COLO668 (cell line): Measurements from ENCODE around the gene COMMD1.
"Not testable (repeated sequence)": the region's sequence is repeated elsewhere in the genome, so short reads cannot be mapped to it uniquely, and the experiment has no call there.

ENCODE experiments used
- DNase-seq: peaks from one replicate; lab custom pipeline; 2025; ENCODE audit not compliant: unreplicated experiment; lab: John Stamatoyannopoulos, UW

The COMMD1 gene

DNA sequence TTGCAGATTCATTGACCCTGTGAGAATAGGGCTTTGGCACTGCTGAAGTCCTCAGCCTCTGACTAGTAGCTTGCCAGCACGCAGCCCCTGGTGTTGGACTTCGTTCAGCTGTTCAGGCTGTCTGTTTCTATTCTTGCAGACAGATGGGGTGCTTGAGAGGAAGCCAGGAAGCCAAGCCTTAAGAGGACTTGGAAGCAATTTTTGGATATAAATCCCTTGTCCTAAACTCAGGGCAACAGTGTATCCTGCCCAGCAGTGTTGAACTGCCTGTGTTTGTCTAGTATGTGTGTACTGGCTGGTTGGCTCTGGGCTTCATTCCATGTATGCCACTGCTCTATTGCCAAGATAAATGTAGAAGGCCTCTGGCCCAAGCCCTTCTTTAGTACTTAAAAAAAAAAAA is 108.6 kb downstream of the COMMD1 start:
- DNase-seq, result no peak

GRCh38 chr2:62016957-62017356 is 111.5 kb downstream of the COMMD1 start:
- DNase-seq, result no peak

DNA sequence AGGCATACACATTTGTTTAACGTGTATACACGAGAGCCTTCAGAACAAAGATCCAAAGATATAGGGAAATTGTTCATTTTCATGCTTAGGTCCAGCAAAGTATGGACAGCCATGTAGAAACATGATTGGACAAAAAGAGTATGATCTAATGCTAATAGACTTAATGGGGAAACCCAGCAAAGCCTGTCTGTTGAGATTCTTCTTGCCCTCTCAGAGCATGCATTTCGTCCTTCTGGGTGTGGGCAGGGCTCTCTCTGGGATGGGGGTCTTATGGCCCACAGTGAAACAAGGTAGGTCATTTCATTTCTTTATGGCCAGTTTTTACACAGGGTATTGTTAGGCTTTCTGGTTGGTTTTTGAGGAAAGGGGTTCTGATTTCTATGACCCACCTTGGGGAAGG is 124.4 kb downstream of the COMMD1 start:
- no peak for DNase-seq

DNA sequence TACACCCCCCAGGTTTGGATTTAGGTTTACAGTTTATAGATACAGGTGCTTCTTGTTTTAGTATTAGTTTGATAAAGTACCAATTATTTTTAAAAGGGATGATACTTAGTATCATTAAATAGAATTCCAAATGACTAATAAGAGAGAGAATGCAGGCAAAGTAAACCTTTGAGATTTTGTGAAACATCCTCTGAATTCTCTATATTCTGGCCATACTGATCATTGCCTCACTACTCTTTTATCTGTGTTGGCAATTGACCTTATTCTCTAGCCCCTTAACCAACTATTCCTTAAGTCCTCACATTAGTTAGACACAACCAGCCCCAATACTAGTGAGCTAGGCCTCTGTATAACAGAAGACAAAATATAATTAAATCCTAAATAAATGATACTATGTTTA is 125.4 kb downstream of the COMMD1 start:
- no peak for DNase-seq

DNA sequence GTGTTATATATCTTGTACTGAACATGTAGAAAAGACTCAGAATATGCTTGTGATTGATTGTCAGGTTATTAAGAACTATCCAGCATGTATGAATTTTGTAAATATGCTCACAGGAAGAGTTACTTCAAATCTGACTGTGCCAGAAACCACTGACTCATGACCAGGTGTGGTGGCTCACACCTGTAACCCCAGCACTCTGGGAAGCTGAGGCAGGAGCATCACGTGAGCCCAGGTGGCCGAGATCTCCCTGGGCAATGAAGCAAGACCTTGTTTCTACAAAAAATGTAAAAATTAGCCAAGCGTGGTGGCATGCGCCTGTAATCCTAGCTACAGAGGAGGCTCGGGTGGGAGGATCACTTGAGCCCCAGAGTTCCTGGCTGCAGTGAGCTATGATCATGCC is 126.6 kb downstream of the COMMD1 start:
- no peak for DNase-seq

DNA sequence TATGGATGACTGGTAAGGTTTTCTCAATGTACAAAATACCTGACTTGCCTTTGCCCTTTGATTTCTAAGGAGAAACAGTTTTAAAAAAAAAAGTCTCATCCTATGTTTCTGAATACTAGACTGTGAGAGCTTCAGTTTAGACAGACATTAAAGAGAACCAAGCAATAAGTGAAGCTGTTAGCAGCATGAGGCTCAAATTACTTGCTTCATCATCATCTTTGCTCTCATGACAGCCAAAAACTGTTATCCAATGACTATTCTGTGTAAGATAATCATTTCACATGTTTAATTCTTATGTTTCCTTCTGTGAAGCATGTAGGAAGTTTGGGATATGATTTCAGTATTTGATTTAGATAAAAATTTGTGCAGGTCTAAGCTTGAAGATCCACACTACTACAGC is 129.2 kb downstream of the COMMD1 start:
- DNase-seq, result no peak

- DNase-seq, result no peak
Measured at GRCh38 chr2:62036229-62036628, 130.8 kb downstream of the COMMD1 start.

DNA sequence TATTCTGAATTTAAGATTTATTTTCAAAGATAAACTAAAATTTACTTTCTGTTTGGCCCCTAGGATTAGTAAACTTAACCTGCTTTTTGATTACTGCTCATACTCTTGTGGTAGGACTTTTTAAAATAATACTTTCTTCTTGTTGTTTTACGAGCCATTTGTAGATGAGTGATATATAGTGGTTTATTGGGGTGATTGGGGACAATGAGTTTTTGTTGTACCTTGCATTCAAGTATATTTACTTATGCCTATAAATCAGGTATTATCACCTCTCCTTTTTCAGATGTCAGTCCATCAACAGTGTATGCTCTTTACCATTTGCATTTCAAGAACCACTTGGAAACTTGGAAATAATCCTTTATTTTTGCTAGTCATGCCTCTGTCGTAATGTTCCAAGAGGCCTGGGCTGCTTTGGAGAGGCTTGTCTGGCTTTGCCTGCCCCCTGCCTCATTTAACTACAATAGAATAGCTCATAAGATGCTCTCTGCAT is 131.3 kb downstream of the COMMD1 start:
- DNase-seq, result no peak

GRCh38 chr2:62038975-62039771 is 133.7 kb downstream of the COMMD1 start:
- no peak for DNase-seq

DNA sequence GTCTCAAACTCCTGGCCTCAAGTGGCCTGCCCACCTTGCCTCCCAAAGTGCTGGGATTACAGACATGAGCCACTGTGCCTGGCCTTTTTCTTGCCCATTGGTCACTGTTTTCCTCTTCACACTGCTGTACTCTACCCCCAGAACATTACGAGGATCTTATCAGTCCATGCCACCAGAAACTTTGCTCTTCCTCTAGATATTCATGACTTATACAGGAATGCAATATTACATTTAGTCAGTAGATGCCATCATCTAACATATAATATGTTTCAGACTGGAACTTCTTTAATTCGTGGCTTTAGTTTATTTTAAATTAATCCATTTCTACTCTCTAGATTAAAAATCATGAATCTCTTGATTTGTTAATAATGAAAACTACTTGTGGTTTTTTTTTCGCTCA is 135.5 kb downstream of the COMMD1 start:
- DNase-seq, result no peak

DNA sequence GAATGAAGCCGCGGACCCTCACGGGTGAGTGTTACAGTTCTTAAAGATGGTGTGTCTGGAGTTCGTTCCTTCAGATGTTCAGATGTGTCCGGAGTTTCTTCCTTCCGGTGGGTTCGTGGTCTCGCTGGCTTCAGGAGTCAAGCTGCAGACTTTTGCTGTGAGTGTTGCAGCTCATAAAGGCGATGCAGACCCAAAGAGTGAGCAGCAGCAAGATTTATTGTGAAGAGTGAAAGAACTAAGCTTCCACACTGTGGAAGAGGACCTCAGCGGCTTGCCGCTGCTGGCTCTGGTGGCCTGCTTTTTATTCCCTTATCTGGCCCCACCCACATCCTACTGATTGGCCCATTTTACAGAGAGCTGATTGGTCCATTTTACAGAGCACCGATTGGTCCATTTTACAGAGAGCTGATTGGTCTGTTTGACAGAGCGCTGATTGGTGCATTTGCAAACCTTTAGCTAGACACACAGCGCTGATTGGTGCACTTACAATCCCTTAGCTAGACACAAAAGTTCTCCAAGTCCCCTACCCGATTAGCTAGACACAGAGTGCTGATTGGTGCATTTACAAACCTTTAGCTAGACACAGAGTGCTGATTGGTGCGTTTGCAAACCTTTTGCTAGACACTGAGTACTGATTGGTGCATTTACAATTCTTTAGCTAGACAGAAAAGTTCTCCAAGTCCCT is 136.4 kb downstream of the COMMD1 start:
- DNase-seq, result not testable (repeated sequence)

DNA sequence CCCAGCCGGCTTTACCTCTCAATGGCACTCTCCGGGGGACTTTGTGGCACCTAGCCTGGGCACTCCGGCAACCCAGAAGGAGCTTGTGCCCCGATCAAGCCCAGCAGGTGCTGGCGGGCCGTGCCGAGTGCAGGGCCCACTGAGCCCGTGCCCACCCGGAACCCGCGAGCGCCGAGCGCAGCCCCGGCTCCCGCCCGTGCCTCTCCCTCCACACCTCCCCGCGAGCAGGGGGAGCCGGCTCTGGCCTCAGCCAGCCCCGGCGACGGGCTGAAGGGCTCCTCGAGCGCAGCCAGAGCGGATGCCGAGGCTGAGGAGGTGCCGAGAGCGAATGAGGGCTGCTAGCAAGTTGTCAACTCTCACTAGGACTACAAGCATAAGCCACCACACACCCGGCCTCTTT is 136.9 kb downstream of the COMMD1 start:
- DNase-seq, result no peak

GRCh38 chr2:62042944-62043343 is 137.5 kb downstream of the COMMD1 start:
- DNase-seq, result no peak

DNA sequence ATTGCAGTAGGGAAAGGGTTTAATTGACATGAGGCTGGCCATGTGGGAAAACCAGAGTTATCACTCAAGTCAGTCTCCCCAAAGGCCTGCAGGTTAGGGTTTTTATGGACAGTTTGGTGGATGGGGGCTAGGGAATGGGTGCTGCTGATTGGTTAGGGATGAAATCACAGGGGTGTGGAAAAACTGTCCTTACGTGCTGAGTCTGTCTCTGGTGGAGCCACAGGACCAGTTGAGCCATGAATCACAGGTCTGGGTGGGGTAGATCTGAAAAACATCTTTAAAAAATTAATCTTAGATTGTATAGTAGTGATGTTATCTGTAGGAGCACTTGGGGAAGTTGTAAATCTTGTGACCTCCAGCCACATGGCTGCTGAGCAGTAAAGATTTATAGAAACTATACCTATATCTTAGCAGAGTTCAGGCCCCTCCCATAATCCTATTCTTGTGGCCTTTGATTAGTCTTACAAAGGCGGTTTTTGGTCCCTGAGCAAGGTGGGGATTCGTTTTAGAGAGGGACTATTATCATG is 139.6 kb downstream of the COMMD1 start:
- DNase-seq, result no peak

DNA sequence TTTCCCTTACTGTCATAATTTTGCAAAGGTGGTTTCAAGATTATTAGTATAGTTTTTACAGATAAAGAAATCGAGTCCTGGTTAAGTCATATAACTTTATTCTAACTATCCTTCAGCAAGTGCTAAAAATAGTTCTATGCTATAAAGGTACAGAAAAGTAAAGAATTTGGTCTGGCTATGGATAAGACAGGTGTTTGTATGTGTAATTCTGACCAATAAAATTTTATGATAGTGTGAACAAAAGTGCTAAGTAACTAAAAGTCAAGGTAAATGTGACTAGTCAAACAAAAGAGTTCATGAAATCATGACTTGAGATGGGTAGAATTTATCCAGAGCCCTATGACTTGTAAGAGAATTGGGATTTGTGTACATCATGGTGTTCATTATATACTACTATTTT is 140.7 kb downstream of the COMMD1 start:
- DNase-seq, result no peak

DNA sequence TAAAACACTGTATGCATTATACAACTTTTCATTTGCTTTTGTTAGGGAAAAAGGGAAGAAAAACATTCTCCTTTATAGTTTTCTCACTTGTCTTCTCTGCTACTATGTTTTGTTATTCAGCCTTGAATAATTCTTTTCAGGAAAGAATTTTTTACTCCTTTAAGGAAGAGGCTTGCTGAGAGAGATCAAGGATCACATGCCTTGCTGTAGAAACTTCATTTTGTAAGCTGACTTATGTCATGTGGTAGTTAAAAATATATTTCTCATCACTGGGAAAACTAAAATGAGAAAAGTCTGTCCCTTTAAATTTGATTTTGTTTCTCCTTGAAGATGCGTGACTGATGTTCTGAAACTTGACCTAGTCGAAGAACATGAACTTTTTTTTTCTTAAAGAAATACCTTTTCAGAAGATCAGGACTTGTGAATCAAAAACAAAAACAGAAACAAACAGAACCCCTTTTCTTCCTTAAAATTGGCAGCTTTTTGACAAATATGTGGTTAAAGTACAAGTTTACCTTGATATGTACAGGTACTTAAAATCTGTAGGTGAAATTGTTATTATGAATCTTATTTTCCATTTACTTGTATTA is 145.1 kb downstream of the COMMD1 start:
- DNase-seq, result no peak

DNA sequence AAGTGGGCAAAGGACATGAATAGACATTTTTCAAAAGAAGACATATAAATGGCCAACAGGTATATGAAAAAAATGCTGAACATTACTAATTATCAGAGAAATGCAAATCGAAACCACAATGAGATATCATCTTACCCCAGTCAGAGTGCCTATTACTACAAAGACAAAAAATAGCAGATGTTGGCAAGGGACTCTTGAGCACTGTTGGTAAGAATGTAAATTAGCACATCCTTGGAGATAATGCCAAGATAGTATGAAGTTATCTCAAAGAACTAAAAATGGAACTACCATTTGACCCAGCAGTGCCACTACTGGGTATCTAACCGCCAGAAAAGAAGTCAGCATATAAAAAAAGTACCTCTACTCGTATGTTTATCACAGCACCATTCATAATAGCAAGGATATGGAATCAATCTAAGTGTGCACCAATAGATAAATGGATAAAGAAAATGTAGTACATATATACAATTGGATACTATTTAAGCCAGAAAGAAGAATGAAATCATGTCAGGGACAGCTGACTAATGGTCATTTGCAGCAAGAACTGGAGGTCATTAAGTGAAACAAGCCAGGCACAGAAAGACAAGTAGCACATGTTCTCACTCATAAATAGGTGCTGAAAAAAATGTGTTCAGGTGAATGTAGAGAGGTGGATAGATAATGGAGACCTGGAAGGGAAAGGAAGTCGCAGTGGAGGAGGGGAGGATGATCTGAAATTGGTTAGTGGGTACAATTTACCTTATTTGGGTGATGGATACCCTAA is 148.7 kb downstream of the COMMD1 start:
- DNase-seq, result no peak

DNA sequence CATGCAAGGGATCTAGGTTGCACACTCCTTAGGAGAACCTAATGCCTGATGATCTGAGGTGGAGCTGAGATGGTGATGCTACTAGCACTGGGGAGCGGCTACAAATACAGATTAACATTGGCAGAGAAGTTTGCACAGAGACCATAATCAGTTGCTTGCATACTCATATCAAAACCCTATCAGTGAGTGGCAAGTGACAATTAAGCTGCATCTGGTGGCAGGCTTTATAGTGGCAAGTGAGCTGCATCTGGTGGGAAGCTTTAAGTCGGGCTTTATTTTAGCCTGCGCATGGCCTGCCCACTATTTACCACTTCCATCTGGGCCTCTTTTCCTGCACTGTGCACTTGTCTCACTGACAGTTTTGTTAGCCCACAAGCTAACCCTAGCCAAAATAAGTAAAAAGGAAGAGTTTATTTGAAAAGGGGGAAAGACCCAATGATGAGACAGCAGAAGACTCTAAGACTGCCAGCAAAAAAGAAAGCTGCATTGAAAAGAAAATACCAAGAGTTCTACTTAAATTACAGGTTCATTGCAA is 149.5 kb downstream of the COMMD1 start:
- DNase-seq, result no peak

DNA sequence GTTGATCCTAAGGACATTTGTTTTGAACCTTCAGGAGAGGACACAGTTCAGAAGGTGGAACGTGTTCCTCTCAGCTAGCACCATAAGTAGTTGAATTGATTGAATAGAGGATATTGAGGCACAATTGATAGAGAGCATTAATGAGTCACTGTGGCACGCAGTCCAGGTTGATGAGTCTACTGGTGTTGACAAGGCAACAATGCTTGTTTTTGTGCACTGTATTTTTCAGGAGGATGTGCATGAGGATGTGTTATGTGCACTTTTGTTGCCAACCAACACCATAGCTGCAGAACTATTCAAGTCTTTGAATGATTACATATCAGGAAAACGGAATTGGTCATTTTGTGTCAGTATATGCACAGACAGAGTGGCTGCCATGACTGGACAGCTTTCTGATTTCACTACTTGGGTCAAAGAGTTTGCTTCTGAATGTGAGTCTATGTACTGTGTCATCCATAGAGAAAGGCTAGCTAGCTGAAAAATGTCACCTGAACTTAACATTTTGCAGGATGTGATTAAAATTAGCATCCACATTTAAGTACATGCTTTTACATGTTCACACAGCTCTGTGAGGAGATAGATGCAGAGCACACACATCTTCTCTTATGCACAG is 150.4 kb downstream of the COMMD1 start:
- no peak for DNase-seq

DNA sequence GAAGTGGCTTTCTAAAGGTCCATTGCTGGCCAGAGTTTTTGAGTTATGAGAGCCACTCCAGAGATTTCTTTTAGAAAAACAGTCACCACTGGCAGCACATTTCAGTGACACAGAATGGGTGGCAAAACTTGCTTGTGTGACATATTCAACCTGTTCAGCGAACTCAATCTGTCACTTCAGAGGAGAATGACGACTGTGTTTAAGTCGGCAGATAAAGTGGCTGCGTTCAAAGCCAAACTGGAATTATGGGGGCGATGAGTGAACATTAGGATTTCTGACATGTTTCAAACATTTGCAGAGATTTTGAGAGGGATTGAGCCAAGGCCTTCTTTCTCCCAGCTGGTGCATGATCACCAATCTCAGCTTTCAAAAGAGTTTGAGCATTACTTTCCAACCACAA is 150.9 kb downstream of the COMMD1 start:
- no peak for DNase-seq
